COR-L47 (cell line): ENCODE results near the gene KDM5C.

Source experiments
- DNase-seq: peaks from one replicate; lab custom pipeline; 2025; lab: John Stamatoyannopoulos, UW

The KDM5C gene

DNA sequence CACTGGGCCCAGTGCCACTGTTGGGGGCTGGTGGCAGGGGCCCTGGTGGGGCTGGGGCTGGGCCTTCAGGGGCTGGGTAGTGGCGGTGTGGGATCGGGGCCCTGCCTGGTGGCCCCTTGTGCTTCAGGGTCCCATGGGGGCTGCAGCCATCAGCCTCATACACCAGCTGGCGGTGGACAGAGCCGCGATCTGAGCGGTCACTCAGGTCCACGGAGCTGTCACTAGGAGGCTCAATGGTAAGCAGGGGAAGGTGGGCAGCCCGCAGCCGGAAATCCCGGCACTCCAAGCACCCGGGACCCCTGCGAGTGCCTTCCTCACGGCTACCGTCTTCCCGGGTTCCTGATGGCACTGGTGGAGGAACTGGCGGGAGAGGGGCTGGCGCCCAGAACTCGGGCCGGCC, 25.5 kb upstream of the KDM5C start:
- no peak for DNase-seq

DNA sequence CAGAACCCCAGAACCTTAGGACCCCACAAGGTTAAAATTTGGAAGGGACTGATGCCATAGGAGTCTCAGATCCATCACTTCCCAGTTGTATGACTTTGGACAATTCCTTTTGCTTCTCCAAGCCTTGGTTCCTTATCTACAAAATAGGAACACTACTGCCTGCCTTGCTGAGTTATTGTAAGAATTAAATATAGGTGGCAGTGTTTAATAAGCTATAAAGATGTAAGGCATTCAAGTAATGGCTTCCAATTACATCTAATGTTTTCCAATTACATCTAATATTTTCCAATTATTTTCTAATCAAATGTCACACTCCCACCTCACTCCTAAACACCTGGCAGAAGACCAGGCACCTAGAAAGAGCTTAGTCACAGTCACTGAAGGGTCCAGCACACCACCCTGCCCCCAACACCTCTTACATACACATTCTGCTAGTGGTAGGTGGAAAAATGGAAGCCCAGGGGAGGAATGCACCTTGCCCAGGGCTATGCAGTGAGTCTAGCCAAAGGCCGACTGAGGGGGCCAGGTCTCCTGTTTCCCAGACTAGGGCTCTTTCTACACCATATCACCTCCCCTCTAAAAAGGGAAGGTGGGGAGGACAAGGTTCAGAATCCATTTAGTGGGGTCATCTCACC, 24.5 kb upstream of the KDM5C start:
- no peak for DNase-seq

DNA sequence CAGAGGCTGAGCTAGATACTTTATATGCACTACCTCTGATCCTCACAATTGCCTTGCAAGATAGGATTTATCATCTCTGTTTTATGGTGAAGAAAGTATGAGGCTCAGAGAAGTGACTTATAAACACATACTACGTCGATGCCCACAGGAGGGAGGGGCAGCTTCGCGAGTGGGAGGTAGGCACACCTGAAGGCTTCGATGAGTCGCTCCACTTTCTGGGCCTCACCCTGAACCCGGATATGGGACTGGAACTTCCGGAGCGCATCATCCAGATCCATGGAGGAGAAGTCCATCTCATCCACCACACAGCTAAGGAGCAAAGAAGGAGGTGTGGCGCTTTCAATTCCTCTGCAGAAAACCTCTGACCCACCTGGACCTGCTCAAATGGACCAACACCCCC, 22.9 kb upstream of the KDM5C start:
- no peak for DNase-seq

GRCh38 chrX:53246231-53246630, 21.2 kb upstream of the KDM5C start:
- no peak for DNase-seq

- no peak for DNase-seq
Measured at GRCh38 chrX:53244610-53245009, 19.6 kb upstream of the KDM5C start.

DNA sequence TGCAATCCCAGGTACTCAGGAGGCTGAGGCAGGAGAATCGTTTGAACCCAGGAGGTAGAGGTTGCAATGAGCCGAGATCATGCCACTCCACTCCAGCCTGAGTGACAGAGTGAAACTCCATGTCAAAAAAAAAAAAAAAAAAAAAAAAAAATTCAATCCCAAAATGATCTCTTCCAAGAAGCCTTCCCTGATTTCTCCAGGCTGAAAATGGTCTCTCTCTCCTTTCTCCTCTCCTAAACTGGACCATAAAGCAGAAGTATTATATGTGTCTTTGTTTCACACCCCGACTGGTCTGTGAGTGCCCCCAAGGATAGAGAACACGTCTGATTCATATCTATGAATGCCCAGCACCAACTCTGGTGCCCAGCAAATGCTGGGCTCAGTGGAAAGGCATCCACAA, 17.3 kb upstream of the KDM5C start:
- DNase-seq, result no peak

DNA sequence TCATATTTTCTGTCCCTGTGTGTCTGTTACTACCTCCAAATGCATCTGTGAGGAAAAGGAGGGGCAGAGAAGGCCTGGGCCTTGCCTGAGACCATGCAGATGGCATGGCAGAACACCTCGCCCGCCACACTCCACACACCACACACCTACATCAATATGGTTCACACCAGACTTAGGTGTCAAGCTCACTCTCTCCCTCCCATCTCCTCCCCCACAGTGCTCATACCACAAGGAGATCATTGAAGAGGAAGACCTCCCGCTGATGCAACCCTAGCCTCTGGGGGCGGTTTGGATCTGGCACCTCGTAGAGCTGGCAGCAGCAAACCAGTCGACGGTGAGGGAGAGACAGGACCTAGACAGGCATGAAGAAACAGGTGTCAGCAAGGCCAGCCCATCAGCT, 16.6 kb upstream of the KDM5C start:
- no peak for DNase-seq

DNA sequence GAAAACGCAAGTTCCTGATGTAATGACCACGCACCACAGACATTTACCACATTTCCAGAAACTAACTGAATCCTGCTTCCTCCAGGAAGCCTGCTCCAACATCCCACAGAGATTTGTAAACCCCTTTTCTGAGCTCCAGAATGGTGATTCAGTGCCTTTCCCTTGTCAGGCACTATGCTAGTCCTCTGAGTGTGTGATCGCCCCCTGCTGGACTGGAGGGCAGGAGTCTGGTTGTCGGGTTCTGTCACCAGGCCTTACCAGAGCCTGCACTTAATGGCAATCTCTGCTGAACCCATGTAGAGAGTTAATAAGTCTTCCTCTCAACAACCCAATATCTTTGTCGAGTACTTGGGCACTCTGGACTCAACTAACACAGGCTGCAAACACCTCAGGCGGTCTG, 14.5 kb upstream of the KDM5C start:
- no peak for DNase-seq

- DNase-seq, result no peak
Measured at GRCh38 chrX:53237056-53237455, 12.0 kb upstream of the KDM5C start.

DNA sequence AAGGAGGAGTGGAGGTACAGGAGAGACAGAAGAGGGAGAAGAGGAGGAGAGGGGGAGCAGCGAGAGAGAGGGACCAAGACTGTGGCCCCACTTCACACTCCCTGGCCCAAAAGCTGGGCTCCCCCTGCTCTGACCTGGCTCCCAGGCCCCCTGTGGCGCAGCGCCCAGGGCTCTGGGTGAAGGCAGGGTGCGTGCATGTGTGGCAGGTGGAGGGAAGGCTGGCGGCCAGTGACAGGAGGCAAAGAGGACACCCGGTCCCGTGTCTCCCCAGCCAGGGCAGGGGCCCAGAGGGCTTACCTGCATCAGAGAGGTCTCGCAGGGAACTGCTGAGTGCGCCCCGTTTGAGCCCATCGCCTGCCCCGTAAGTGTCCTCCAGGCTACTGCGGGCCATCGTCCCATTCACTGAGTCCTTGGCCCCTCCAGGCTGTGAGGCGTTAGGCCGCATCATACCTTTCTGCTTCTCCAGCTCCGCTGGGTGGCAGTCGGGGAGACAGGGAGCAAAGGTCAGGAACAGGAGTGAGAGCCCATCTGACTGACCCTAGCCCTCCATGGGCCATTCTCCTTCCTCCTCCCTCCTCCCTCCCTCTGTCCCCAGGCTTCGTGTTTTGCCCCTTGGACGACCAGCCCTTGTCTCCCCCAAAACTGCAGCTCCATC, 11.1 kb upstream of the KDM5C start:
- no peak for DNase-seq

DNA sequence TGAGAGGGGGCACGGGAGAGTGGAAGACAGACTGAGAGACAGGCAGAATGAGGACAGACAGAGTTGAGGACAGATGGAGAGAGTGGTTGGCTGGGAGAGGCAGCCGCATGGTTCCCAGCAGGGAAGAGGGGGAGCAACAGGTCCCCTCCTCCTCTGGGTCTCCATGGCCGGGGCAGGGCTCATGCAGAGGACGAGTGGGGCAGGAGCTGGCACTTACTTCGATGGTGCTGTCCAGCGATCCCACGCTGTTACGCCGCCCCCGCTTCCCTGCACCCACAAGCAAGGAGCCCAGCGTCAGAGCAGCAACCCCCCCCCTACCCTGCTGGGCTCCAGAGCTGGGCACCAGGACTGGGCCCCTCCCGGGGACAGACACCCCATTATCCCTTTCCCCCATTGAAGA, 10.6 kb upstream of the KDM5C start:
- DNase-seq, result no peak

DNA sequence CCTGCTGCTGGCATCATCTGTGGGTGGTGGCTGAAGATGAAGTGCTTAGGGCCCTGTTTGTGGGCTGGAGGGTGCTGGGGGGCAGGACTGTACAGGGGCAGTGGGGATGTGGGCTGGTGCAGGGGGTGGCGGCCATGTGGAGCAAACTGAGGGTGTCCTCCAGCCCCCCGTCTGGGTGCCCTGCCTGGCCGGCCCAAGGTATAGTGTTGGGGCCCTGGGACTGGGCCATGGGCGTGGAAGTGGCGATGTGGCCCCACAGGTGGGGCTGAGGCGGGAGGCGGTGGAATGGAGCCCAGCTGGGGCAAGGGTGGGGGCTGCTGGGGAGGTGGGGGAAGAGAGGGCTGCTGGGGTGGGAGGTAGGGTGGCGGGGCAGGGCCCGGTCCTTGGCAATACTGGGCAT, 9.5 kb upstream of the KDM5C start:
- DNase-seq, result no peak

- no peak for DNase-seq
Measured at GRCh38 chrX:53233536-53233935, 8.5 kb upstream of the KDM5C start.

GRCh38 chrX:53230116-53230515, 5.1 kb upstream of the KDM5C start:
- DNase-seq, result no peak

DNA sequence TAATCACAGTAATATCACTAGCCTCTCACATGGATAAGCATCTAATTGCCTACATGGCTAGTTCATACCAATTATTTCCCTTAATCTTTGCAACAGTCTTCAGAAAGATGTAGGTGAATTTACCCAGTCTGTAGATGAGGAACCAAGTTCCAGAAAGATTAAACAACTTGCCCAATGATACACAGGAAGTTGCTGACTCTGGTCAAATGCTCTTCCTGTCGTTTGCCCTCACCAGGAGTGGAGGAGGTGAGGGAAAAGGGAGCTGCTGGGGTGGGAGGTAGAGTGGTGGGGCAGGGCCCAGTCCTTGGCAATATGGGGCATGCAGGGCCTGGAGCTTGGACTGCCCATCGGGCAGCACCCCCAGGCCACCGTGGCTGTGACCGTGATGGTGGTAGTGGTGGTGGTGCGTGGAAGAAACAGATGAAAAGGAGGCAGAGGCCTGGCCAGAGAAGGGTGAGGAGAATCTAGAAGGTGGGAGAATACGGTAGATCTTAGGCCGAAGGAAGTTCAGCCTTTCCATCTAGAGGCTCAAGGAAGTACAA, 2.3 kb upstream of the KDM5C start:
- no peak for DNase-seq

- DNase-seq, result no peak
Measured at GRCh38 chrX:53223955-53224859, 800 bp downstream of the KDM5C start.

DNA sequence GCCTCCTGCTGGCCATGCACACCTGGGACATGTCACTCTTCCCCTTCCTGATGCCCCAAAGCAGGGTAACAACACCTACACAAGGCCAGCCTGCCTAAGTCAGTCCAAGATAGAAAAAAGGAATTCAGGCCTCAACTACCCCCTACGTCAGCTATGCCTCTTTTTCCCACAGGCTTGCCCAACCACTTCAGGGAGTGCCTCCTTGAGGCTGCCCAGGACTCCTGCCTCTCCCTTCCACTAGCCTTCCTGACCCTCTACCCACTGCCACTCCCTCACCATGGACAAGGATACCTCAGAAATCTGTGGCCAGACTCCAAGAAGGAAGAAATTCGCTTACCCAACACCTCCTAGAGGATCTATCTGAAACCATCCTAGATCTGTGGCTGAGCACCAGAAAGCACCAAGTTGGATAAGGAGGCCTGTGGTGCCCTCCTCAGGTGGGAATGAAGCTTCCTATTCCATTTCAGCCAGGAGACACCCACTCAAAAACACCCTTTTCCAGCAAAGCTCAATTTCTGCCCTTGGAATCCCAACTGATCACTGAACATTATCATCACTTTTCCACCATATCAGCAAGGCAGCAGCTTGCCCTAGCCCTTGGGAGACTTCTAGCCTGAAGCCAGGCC, 1.8 kb downstream of the KDM5C start:
- DNase-seq, result no peak

- no peak for DNase-seq
Measured at GRCh38 chrX:53211391-53211978, 13.5 kb downstream of the KDM5C start.

DNA sequence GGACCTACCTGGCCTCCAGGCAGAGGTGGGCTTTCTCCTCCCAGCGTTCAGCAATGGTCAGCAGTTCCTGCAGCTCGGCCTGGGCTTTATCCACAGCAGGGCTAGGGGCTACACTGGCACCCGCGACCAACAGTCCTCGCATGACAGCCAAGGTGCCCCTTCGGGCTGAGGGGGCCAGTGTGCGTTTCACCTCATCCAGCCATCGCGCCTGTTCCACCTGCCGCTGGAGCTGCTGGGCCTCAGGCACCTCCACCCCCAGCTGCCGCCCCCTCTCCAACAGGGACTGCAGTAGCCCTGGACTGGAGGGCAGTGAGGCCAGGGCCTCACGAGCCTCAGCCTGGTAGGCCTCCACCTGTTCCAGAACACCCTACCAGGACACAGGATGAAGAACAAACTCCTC, 28.3 kb downstream of the KDM5C start:
- no peak for DNase-seq

DNA sequence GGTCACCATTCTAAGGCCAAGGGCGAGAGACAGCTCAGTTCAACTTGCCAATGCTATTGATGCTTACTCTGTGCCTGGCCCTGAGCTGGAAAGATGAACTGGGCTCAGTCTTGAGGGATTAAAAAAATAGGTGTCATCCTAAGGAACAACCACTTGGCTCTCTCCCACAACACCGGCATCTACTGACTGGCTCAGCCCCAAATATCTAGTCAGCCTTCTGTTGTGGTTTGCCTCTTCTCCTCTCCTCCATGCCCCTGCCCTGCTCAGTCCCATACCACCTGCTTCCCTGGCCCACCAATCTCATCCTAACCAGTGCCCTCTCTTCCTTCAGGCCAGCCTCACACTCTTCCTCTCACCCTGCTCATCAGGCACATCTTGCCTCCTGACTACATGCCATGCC, 29.6 kb downstream of the KDM5C start:
- DNase-seq, result no peak

GRCh38 chrX:53194308-53194707, 30.7 kb downstream of the KDM5C start:
- DNase-seq, result no peak

DNA sequence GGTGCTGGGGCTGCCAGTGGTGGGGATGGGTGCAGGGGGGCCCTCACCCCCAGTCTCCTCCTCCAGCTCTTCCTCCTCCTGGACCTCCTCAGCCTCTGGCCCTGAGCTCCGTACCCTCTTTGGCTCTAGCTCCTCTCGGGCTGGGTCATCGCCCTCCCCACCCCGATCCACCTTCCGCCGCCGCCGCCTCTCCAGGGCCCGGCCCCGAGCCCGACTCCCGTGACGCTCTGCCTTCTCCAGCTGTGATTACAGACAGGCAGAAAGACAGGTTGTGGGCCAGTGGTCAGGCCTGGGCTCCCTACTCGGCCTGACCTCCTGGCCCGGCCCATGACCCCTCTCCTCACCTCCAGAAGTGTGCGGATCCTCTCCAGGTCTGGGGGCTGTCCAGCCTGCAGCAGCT, 31.9 kb downstream of the KDM5C start:
- DNase-seq, result no peak
